Measurements from ENCODE around the gene NGFR.

Gene NGFR

GRCh38 chr17:49518346-49519078 lies 23.4 kb downstream of the NGFR start:
- no peak for DNase-seq

GRCh38 chr17:49519781-49520180 lies 24.7 kb downstream of the NGFR start:
- DNase-seq, result peak; percentile 75

- no peak for DNase-seq
These were observed 25.4 kb downstream of the NGFR start for GRCh38 chr17:49520386-49521087.

GRCh38 chr17:49521088-49521450 lies 26.0 kb downstream of the NGFR start:
- DNase-seq, result no peak

- no peak for DNase-seq
These were observed 26.6 kb downstream of the NGFR start for GRCh38 chr17:49521471-49522356.

- DNase-seq, result no peak
These were observed 27.3 kb downstream of the NGFR start for GRCh38 chr17:49522357-49522890.

GRCh38 chr17:49523196-49523595 lies 28.1 kb downstream of the NGFR start:
- DNase-seq, result no peak

GRCh38 chr17:49523706-49524472 lies 28.8 kb downstream of the NGFR start:
- no peak for DNase-seq

GRCh38 chr17:49524473-49525359 lies 29.6 kb downstream of the NGFR start:
- DNase-seq, result no peak

- no peak for DNase-seq
These were observed 31.0 kb downstream of the NGFR start for GRCh38 chr17:49525831-49526741.

- peak; percentile 82 for DNase-seq
These were observed 33.0 kb downstream of the NGFR start for GRCh38 chr17:49527927-49528651.

- peak; percentile 36 for DNase-seq
These were observed 33.9 kb downstream of the NGFR start for GRCh38 chr17:49528966-49529365.

GRCh38 chr17:49530118-49530517 lies 35.0 kb downstream of the NGFR start:
- no peak for DNase-seq

- DNase-seq, result no peak
These were observed 48.8 kb downstream of the NGFR start for GRCh38 chr17:49543860-49544259.

GRCh38 chr17:49545007-49545660 lies 50.0 kb downstream of the NGFR start:
- no peak for DNase-seq

GRCh38 chr17:49545806-49546545 lies 50.9 kb downstream of the NGFR start:
- peak; percentile 44 for DNase-seq

GRCh38 chr17:49546546-49547535 lies 51.7 kb downstream of the NGFR start:
- DNase-seq, result peak; percentile 95
